Loucy (cell line): Measurements from ENCODE around the gene MACC1.

Experiments
- EZH2phosphoT487 ChIP-seq: fragments of 200-600 bp; IDR thresholded peaks from 2 replicates; pipeline ENCODE4 v1.6.1; 2018; ENCODE audit warnings: antibody characterized with exemption, mild to moderate bottlenecking, moderate library complexity, borderline replicate concordance
- TF ChIP-seq, protein P1 (sequence below): fragments of 200-600 bp; sonication (generic); conservative IDR thresholded peaks from 2 replicates; pipeline ENCODE4 v1.5.1; 2014; ENCODE audit warnings: mild to moderate bottlenecking, antibody characterized with exemption, low read length

DNA sequence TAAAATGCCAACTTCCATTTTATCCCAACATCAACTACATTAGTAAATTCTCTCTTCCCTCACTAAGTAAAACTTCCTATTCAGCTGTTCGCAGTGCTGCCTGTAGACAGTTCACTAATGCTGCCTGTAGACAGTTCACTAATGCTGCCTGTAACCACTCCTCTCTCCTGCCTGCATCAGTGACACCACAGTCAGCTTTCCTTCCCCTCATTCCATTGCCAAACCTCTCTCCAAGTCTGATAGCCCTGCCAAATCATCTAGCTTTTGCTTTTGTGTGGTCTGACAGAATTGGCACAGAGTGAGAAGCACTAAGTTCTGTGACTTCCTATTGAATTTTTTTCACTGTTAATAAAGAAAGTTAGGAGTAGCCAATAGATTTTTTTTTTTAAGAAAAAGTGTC, 43.0 kb upstream of the MACC1 start:
- TF ChIP-seq, protein P1, sequence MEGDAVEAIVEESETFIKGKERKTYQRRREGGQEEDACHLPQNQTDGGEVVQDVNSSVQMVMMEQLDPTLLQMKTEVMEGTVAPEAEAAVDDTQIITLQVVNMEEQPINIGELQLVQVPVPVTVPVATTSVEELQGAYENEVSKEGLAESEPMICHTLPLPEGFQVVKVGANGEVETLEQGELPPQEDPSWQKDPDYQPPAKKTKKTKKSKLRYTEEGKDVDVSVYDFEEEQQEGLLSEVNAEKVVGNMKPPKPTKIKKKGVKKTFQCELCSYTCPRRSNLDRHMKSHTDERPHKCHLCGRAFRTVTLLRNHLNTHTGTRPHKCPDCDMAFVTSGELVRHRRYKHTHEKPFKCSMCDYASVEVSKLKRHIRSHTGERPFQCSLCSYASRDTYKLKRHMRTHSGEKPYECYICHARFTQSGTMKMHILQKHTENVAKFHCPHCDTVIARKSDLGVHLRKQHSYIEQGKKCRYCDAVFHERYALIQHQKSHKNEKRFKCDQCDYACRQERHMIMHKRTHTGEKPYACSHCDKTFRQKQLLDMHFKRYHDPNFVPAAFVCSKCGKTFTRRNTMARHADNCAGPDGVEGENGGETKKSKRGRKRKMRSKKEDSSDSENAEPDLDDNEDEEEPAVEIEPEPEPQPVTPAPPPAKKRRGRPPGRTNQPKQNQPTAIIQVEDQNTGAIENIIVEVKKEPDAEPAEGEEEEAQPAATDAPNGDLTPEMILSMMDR = no peak
- TF ChIP-seq EZH2phosphoT487 = no peak
